NCI-H526 (cell line): ENCODE measurements around the gene CAPS.

ENCODE experiments used
- DNase-seq, 2 experiments: peaks; one replicate each; lab custom pipeline; 2025; lab: John Stamatoyannopoulos, UW

Gene CAPS

DNA sequence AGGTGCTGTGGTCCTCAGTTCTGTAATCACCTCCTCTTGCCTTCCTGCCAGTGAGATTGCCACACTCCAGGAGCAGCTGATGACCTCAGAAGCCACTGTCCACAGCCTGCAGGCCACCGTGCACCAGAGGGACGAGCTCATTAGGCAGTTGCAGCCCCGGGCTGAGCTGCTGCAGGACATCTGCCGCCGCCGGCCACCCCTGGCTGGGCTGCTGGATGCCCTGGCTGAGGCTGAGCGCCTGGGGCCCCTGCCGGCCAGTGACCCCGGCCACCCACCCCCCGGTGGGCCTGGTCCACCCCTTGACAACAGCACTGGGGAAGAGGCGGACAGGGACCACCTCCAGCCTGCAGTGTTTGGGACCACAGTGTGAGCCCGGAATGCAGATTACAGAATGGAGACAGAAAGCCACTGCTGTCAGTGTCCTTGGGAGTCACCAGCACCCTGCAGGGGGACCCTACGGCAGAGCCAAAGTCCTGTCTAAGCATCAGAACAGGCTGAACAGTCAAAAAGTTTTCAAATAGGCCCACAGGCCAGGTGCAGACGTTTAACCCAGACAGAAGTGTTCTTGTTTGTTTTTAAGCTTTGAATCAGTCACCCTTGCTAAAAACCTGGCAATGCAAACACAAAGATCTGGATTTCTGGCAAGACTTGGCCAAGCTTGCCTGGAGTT is 5.1 kb upstream of the CAPS start:
- DNase-seq: no peak

DNA sequence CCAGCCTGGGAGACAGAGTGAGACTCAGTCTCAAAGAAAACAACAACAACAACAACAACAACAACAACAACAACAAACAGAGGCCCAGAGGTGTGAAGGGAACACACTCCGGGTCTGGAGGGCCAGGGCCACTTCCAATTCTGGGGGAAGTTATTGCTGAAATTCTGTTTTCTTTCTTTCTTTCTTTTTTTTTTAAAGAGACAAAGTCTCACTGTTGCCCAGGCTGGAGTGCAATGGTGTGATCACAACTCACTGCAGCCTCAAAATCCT is 3.5 kb upstream of the CAPS start:
- DNase-seq: no peak

- no peak for DNase-seq
These were observed 2.7 kb upstream of the CAPS start for GRCh38 chr19:5911366-5911765.

DNA sequence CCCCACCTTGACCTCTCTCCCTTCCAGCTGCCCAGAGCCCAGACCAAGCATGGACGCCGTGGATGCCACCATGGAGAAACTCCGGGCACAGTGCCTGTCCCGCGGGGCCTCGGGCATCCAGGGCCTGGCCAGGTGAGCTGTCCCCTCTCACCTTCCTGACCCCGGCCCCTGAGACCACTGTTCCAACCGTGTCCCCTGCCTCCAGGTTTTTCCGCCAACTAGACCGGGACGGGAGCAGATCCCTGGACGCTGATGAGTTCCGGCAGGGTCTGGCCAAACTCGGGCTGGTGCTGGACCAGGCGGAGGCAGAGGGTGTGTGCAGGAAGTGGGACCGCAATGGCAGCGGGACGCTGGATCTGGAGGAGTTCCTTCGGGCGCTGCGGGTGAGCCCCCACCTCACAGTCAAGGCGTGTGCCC is 312 bp downstream of the CAPS start:
- no peak for DNase-seq

DNA sequence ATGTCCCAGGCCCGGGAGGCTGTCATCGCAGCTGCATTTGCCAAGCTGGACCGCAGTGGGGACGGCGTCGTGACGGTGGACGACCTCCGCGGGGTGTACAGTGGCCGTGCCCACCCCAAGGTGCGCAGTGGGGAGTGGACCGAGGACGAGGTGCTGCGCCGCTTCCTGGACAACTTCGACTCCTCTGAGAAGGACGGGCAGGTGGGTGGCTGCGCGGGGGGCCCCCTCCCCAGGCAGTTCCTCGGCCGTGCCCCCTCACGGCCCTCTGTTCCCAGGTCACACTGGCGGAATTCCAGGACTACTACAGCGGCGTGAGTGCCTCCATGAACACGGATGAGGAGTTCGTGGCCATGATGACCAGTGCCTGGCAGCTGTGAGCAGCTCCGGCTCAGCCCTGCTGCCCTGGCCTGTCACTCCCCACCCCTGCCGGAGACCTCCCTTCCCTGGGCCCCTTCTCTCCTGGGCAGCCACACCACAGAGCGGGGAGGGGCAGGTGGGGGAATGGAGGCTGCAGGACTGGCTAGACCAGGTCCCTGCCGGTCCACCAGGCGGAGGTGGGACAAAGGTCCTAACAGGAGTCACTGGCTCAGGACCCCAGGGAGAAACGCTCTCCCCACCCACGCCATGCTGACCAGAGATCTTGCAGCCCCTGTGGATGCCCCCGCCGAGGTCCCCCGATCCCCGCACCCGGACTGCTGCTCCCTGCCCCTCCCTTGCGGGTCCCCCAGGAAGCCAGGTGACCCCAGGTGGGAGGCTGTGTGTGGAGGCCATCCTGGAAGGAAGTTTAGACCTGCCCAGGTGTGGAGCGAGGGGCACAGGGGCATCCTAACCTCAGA is 1.1 kb downstream of the CAPS start:
- DNase-seq: no peak

GRCh38 chr19:5915782-5916165 is 1.7 kb downstream of the CAPS start:
- no peak for DNase-seq

GRCh38 chr19:5916181-5916708 is 2.2 kb downstream of the CAPS start:
- no peak for DNase-seq

GRCh38 chr19:5917431-5918107 is 3.5 kb downstream of the CAPS start:
- no peak for DNase-seq

DNA sequence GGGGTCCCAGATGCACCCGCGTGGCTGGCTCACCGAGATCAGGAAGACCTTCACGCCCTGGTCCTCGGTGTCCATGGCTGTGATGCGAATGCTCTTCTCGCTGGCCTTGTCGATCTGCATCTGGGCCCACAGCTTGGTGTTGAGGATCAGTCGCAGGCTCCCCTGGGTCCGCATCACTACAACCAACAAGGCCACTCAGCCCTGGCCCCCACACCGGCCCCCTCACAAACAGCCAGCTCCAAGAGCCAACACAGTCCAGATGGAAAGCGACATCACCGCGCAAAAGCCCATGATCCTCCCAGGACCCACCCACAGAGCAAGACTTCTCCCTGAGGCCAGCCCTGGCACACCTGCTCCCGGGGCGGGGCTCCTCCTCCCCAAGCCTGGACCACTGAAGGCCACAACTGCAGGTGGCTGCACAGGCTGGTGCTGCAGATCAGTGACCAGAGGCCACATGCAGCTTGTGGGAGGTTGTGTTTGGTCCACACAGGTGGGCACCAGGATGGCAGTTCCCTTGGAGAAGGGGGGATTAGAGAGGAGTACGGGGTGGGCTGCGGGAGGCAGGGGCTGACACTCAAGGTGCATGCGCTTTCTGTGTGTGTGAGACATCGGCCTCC is 4.5 kb downstream of the CAPS start:
- no peak for DNase-seq

DNA sequence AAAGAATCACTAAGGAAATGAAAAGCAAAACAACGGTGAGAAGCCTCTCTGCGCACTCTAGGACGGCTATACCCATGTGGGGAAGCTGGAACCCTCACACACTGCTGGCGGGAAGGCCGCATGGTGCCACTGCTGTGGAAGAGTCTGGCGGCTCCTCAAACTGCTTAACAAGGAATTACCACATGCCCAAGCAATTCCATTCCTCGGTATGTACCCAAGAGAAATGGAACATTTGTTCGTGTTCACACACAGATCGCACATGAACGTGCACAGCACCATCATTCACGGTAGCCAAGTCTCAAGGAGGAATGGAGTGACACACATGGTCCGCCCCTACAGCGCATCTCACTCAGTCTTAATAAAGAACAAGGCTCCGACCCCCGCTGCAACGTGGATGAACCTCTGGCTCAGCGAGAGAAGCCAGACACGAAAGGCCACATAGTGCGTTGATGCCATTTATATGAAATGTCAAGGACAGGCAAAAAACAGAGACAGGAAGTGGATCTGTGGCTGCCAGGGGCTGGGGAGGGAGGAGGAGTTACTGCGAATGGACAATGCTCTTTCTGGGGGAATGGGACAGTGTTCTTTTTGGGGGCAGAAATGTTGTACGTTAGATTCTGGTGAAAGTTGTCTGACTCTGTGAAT is 7.6 kb downstream of the CAPS start:
- DNase-seq: no peak

GRCh38 chr19:5922161-5922545 is 8.1 kb downstream of the CAPS start:
- DNase-seq: no peak

- no peak for DNase-seq
These were observed 9.3 kb downstream of the CAPS start for GRCh38 chr19:5923356-5923755.

DNA sequence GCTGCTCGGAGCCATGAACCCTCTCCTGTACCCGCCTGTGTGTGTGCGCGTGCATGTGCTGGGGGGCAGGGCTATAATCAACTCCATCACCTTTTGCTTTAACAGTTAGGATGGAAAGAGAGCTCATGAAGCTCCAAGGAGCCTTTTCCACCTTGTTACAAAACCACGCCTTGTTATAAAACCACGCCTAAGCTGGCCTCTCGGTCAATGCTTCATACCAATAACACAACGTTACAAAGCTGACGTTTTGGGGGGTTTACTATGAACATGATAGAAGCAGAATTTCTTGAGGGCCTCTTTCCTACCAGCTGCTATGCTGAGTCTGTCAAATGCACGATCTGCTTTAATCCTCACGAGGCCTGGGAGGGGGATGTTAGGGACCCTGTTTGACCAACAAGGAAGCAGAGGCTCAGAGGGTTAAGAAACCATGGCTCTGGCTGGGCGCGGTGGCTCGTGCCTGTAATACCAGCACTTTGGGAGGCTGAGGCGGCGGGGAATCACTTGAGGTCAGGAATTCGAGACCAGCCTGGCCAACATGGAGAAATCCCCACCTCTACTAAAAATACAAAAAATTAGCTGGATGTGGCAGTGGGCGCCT is 11.9 kb downstream of the CAPS start:
- no peak for DNase-seq

DNA sequence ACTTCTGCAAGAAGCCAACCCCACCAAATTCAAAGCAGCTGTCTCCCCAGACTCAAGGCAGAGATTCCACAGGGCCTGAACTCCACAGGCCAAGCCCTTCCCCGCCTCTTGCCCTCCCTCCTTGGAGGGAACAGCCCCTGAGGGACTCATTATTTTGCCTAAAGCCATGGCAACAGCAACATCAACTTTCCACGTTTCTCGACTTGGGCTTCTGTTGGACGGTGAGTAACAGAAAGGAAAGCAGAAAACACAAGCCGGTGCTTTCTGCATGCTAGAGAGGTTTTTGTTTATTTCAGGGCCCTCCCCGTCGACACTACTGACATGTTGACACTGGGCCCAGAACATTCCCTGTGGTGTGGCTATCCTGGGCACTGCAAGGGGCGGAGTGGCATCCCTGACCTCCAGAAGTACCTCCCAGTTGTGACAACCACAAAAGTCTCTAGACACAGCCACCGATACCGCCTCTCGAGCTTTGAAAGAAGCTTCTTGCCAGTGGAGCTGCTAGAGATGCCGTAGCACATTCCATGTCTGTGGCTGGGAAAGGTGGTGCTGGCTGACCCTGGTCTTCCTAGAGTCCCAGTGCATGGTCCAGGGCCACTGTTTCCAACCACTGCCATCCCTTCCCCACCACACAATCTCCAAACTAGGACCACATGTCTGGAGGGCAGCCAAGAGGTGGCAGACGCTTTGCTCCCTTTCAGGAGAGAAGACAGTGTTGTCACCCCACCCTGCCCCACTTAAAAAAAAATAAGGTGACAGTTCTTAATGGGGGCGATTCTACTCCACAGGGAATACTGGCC is 12.8 kb downstream of the CAPS start:
- peak; percentile 27 to 52 for DNase-seq

DNA sequence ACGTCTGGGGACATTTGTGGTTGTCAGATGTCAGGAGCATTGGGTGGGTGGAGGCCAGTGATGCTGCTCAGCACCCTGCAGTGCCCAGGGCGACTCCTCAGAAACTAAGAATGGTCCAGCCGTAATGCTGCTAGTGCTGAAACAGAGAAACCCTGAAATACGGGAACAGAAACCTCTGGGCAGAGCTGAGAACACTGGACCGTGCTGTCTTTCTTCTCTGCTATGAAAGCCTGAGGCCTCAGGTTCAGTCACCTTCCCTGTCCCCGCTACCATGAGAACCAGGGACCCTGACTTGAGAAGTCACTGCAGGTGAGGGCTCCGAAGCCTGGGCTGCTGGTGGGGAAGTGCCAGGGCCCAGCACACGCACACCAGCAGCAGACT is 13.4 kb downstream of the CAPS start:
- no peak for DNase-seq

DNA sequence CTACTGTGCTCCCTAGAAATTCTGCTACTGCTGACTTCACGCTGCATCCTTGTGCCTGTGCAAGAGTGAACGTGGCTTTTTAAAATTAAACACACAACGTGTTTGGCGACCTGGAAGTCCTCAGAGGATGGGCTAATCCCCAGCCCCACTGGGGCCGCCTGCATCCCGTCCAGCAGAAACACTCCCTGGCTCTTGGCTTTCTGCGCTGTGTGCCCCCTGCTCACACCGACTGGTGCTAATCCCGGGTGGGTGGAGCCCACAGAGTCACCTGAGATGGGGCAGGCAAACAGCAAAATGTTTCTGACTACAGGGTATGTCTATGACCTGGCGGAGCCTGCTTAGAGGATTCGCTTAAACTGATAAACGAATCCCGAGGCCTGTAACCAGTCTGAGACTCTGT is 15.1 kb downstream of the CAPS start:
- no peak for DNase-seq

- no peak for DNase-seq
These were observed 15.6 kb downstream of the CAPS start for GRCh38 chr19:5929625-5930024.

- no peak for DNase-seq
These were observed 17.2 kb downstream of the CAPS start for GRCh38 chr19:5931251-5931650.

- no peak for DNase-seq
These were observed 18.1 kb downstream of the CAPS start for GRCh38 chr19:5932146-5932545.

DNA sequence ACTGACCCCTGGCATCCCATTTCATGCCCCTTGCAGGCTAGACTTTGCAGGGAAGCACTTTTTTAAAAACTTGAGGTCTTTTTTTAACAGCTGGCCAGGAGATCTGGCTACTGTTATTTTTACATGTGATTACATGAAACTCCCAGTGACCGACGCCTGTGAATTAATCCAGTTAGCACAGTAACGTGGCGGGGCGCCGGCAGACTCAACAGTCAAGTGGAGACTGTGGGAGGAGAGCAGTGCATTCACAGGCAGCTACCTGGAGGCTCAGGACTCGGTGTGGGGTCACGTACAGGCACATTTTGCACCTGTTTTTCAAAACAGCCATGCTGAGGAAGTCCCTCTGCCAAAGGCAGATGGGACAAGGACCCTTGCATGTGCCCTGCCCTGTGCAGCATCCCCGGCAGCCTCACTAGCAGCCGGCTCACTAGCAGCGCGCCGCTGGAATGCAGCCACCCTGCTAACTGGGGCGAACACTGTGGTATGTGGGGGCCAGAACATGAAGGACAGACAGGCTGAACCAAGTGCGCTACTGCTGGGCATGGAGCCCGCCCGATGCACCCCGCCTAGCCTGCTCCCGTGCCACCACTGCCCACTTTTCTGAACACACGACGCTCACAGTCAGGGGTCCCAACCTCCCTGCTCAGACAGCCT is 18.7 kb downstream of the CAPS start:
- no peak for DNase-seq
